K562 (cell line): ENCODE data around the gene C10orf53. TPM values are rescaled to one million over a fixed set of nuclear protein-coding genes. Genes with fewer than 3 reads are reported as not detected.

Source experiments
- ATAC-seq: fragments of 200-7000 bp; cut with Tn5 transposase; 3 replicates; pipeline ENCODE4 v1.9.1; 2020; ENCODE audit warnings: moderate library complexity
- BruUV-seq: library from RNA; stranded (reverse); fragments of 400-500 nt; replicated peaks from 2 replicates; lab custom pipeline; 2021; lab: Mats Ljungman, UMichigan
- CTCF ChIA-PET: fragments of 300-600 bp; formaldehyde crosslinking; extraction: SDS; loops from one replicate; lab custom pipeline; 2021; ENCODE audit warnings: low intra/inter-chr PET ratio; lab: Yijun Ruan, JAX
- POLR2A ChIA-PET: fragments of 300-600, 350-650 bp; sonication (Branson Sonifier 250); formaldehyde crosslinking; extraction: SDS; loops from one replicate; lab custom pipeline; 2021; ENCODE audit warnings: antibody characterized with exemption, inconsistent platforms; lab: Yijun Ruan, JAX
- DNase-seq, 4 experiments: peaks; one replicate each; pipeline versions ENCODE4 v3.0.0 to v3.0.0-alpha.2; 2011 to 2018; ENCODE audit warnings: low spot score in 3 of 4, mixed read lengths in 3 of 4; ENCODE audit errors: extremely low read depth in 1 of 4
- FAIRE-seq: peaks from 2 replicates; lab custom pipeline; 2011; peaks lifted over from hg19 to GRCh38; lab: Jason Lieb, UNC
- H2AFZ ChIP-seq: 2 replicates; pipeline ENCODE4 v1.6.0; 2011; ENCODE audit warnings: low read depth, low read length, control low read depth, inconsistent platforms
- H3K27ac ChIP-seq: fragments of 200-600 bp; 3 replicates; pipeline ENCODE4 v1.8.0; 2011; ENCODE audit warnings: low read depth, mild to moderate bottlenecking, control low read depth, inconsistent platforms, low read length, moderate library complexity, mixed read lengths; ENCODE audit errors: extremely low read depth
- H3K27me3 ChIP-seq, 2 experiments: fragments of 300-600 bp in 1 of 2; 2 replicates in 1 of 2; 3 replicates in 1 of 2; pipeline versions ENCODE4 v1.6.0 to v1.8.0; 2011; ENCODE audit warnings: inconsistent platforms in 2 of 2, low read length in 2 of 2, mild to moderate bottlenecking in 1 of 2, mixed read lengths in 1 of 2, moderate library complexity in 1 of 2; ENCODE audit not compliant: control insufficient read depth in 2 of 2, insufficient read depth in 2 of 2
- H3K36me3 ChIP-seq: fragments of 300-600 bp; 3 replicates; pipeline ENCODE4 v1.8.0; 2011; ENCODE audit warnings: mild to moderate bottlenecking, low read length, inconsistent platforms; ENCODE audit not compliant: control insufficient read depth, insufficient read depth
- H3K4me1 ChIP-seq, 2 experiments: fragments of 200-600 bp in 1 of 2; replicated peaks in 1 of 2; 2 replicates in 1 of 2; 3 replicates in 1 of 2; pipeline versions ENCODE4 v1.5.1 to v1.8.0; 2011; ENCODE audit warnings: inconsistent platforms in 2 of 2, low read length in 2 of 2, mild to moderate bottlenecking in 1 of 2, mixed read lengths in 1 of 2, moderate library complexity in 1 of 2; ENCODE audit not compliant: control insufficient read depth in 2 of 2, insufficient read depth in 2 of 2
- H3K4me2 ChIP-seq: 2 replicates; pipeline ENCODE4 v1.6.1; 2011; ENCODE audit warnings: low read length, control low read depth, inconsistent platforms, mixed read lengths; ENCODE audit not compliant: insufficient read depth
- H3K4me3 ChIP-seq: fragments of 200-600 bp; sonication (generic), shearing (Covaris generic); 2 replicates; pipeline ENCODE4 v1.5.1; 2016; ENCODE audit warnings: control low read depth, inconsistent platforms
- H3K79me2 ChIP-seq: fragments of 200-600 bp; 3 replicates; pipeline ENCODE4 v1.8.0; 2011; ENCODE audit warnings: low read length, inconsistent platforms; ENCODE audit not compliant: control insufficient read depth, insufficient read depth
- H3K9ac ChIP-seq, 2 experiments: 2 replicates each; pipeline versions ENCODE4 v1.6.0 to v1.6.1; 2011; ENCODE audit warnings: low read depth in 2 of 2, low read length in 2 of 2, control low read depth in 1 of 2, inconsistent platforms in 1 of 2, mild to moderate bottlenecking in 1 of 2, mixed read lengths in 1 of 2; ENCODE audit not compliant: insufficient read depth in 1 of 2
- H3K9me1 ChIP-seq: one replicate; pipeline ENCODE4 v1.6.0; 2011; ENCODE audit warnings: inconsistent platforms, mild to moderate bottlenecking, low read length, moderate library complexity; ENCODE audit not compliant: control insufficient read depth, insufficient read depth
- H3K9me3 ChIP-seq: replicated peaks from 2 replicates; pipeline ENCODE4 v1.5.1; 2011; ENCODE audit warnings: low read depth, low read length, inconsistent platforms; ENCODE audit not compliant: control insufficient read depth, insufficient read depth
- H4K20me1 ChIP-seq: replicated peaks from 2 replicates; pipeline ENCODE4 v1.6.1; 2011; ENCODE audit warnings: low read length, inconsistent platforms, mixed read lengths; ENCODE audit not compliant: control insufficient read depth, insufficient read depth
- ADNP ChIP-seq: fragments of 200-800 bp; sonication (Bioruptor generic); IDR thresholded peaks from 2 replicates; pipeline ENCODE4 v1.6.1; 2016; ENCODE audit warnings: missing genetic modification characterization, missing compliant biosample characterization
- ATF1 ChIP-seq, 2 experiments: fragments of 450-650 bp in 1 of 2; IDR thresholded peaks; 2 replicates each; pipeline ENCODE4 v1.6.1; 2016; ENCODE audit warnings: missing compliant biosample characterization in 1 of 2, missing genetic modification characterization in 1 of 2
- BRF1 ChIP-seq: IDR thresholded peaks from 3 replicates; pipeline ENCODE4 v1.6.1; 2011; ENCODE audit warnings: borderline replicate concordance, mild to moderate bottlenecking; ENCODE audit not compliant: insufficient read length; ENCODE audit errors: extremely low read depth
- FOXM1 ChIP-seq, 2 experiments: fragments of 450-650 bp in 1 of 2; sonication (generic) in 1 of 2; formaldehyde crosslinking in 1 of 2; IDR thresholded peaks; 2 replicates each; pipeline versions ENCODE4 v1.6.1 to v1.9.0; 2017 to 2022; ENCODE audit warnings: low read depth in 2 of 2, mild to moderate bottlenecking in 2 of 2, missing genetic modification reagents in 1 of 2, moderate library complexity in 1 of 2
- MTA3 ChIP-seq: fragments of 450-650 bp; formaldehyde crosslinking; IDR thresholded peaks from 2 replicates; pipeline ENCODE4 v1.6.1; 2017; ENCODE audit warnings: mild to moderate bottlenecking, borderline replicate concordance
- MTF1 ChIP-seq: fragments of 250-450 bp; sonication (Bioruptor Pico); IDR thresholded peaks from 2 replicates; pipeline ENCODE4 v1.9.0; 2021; ENCODE audit warnings: moderate library complexity, mild to moderate bottlenecking, inconsistent platforms, borderline replicate concordance
- NFXL1 ChIP-seq: fragments of 450-650 bp; formaldehyde crosslinking; IDR thresholded peaks from 2 replicates; pipeline ENCODE4 v1.4.0; 2021; ENCODE audit warnings: mild to moderate bottlenecking
- PTRF ChIP-seq: fragments of 450-650 bp; IDR thresholded peaks from 2 replicates; pipeline ENCODE4 v1.6.1; 2016; ENCODE audit warnings: mild to moderate bottlenecking, missing genetic modification characterization, missing compliant biosample characterization
- SREBF2 ChIP-seq: sonication (generic); formaldehyde crosslinking; IDR thresholded peaks from 2 replicates; pipeline ENCODE4 v1.4.0; 2020; ENCODE audit warnings: mild to moderate bottlenecking, missing genetic modification reagents
- TAF1 ChIP-seq: IDR thresholded peaks from 2 replicates; pipeline ENCODE4 v1.6.1; 2011; ENCODE audit warnings: mild to moderate bottlenecking, low read length, moderate library complexity; ENCODE audit not compliant: insufficient read depth, control insufficient read depth, severe bottlenecking; ENCODE audit errors: extremely low read depth
- ZNF133 ChIP-seq: fragments of 250-450 bp; sonication (Bioruptor Pico); IDR thresholded peaks from 2 replicates; pipeline ENCODE4 v1.4.0; 2020; ENCODE audit warnings: mild to moderate bottlenecking
- ZNF444 ChIP-seq: fragments of 250-450 bp; sonication (Bioruptor Pico); IDR thresholded peaks from 2 replicates; pipeline ENCODE4 v1.4.0; 2020; ENCODE audit warnings: mild to moderate bottlenecking, moderate library complexity
- WGBS: fragments of 100-300 bp; shearing (Covaris generic); methylation state at CpG from one replicate; pipeline ENCODE4 v1.1.6; 2016; ENCODE audit warnings: low coverage, mixed read lengths; ENCODE audit not compliant: insufficient coverage; ENCODE audit errors: missing lambda C conversion rate; 5-methylcytosine and 5-hydroxymethylcytosine counted together
- in situ Hi-C: fragments of 300-500 bp; cut with MboI; formaldehyde crosslinking; loops from 4 replicates; pipeline ENCODE4 v1.15.0; 2018; ENCODE audit warnings: inconsistent platforms, mixed read lengths
- intact Hi-C: fragments of 100-400 bp; cut with micrococcal nuclease; formaldehyde crosslinking; loops from 2 replicates; pipeline ENCODE4 v1.14.2; 2022
- polyA plus RNA-seq, 8 experiments: library from polyadenylated mRNA; depleted of rRNA in 4 of 8; stranded (reverse) in 5 of 8; unstranded in 3 of 8; fragments of >200 nt; fragmentation: Nextera tagmentation in 2 of 8; fragmentation: Illumina TruSeq in 1 of 8; extraction: Ambion mirVana in 2 of 8; extraction: Trizol in 1 of 8; gene quantifications; 2 replicates each; pipeline versions ENCODE4 v1.2.1 to v1.2.3, GENCODE V29; 2011 to 2014; ENCODE audit warnings: inconsistent platforms in 1 of 8, missing spikeins in 1 of 8
- total RNA-seq, 7 experiments: library from RNA; depleted of rRNA in 6 of 7; stranded (reverse); fragments of >200 nt in 6 of 7; fragmentation: Illumina TruSeq in 2 of 7; extraction: Trizol in 2 of 7; gene quantifications; 2 replicates each; pipeline versions ENCODE4 v1.2.1 to v1.2.3, GENCODE V29; 2011 to 2021; ENCODE audit warnings: low replicate concordance in 1 of 7
- TF ChIP-seq, protein P1 (sequence below), 2 experiments: fragments of 450-650 bp; IDR thresholded peaks; 2 replicates each; pipeline ENCODE4 v1.6.1; 2018; ENCODE audit warnings: mild to moderate bottlenecking in 2 of 2, low read depth in 1 of 2; ENCODE audit not compliant: partially characterized antibody in 2 of 2
- TF ChIP-seq, protein P2 (sequence below): fragments of 450-650 bp; IDR thresholded peaks from 2 replicates; pipeline ENCODE4 v1.6.1; 2017; ENCODE audit warnings: antibody characterized with exemption, mild to moderate bottlenecking

The C10orf53 gene
- total and polyA plus RNA-seq, 9 of the 15 experiments (the other 6 are each of a cell fraction or from before 2014, with no cell fraction given): not detected

DNA sequence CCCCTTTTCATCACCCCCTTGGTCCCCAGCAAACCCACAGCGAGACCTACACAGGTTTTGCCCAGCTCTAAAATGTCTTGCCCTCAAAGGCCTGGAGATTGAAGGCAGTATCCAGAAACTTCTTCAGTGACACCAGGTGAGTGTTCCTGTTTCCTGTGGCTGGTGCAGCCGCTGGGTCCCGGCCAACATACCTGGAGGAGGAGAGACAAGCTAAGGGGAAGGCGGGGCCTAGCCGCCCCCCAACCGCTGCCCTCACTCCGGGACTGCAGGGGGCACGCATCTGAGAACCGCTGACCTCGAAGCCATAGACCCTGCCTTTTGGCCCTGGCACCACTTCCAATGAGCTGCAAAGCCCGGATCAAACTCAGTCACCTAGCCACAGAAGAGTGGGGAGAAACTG is 55.7 kb downstream of the C10orf53 start:
- H3K4me2 ChIP-seq: no peak overlapping the region
- in situ Hi-C loops (no loop called here), intact Hi-C loops (no loop called here)
- ChIA-PET POLR2A (interaction anchor here (0.6 kb wide), 1 partner anchor 11 kb away, joined by 3 read pairs; no protein-coding TSS in a partner anchor), CTCF (no interaction called here)
- no peak overlapping the region for H3K4me3 ChIP-seq
- peaks cover 0 to 7% of the 10 kb centered on the region in 2 experiments; a peak in 2 of 5 replicates for H3K4me1 ChIP-seq
- no peaks in the 10 kb centered on the region for H3K9me1 ChIP-seq
- peaks cover 0 to 55% of the 10 kb centered on the region in 2 experiments; a peak in 3 of 5 replicates for H3K27me3 ChIP-seq
- H3K27ac ChIP-seq: no peak overlapping the region
- no peaks in the 10 kb centered on the region for H3K79me2 ChIP-seq
- H2AFZ ChIP-seq: no peak overlapping the region
- ATAC-seq: no peak
- BruUV-seq: no TSS peak
- no peaks in the 10 kb centered on the region for H3K36me3 ChIP-seq
- no peak overlapping the region for H3K9ac ChIP-seq
- WGBS: under 1% methylated on average over 11 of the region's 11 CpGs
- no peaks in the 10 kb centered on the region for H3K9me3 ChIP-seq
- DNase-seq: no peak
- peaks cover 29% of the 10 kb centered on the region for H4K20me1 ChIP-seq
- FAIRE-seq: no peak
- TF ChIP-seq MTF1 (CRISPR knock-in tag) (no peak), ATF1 (CRISPR knock-in tag; IDR thresholded peaks at IDR 0.05) (no peak), ATF1 (tag; IDR thresholded peaks at IDR 0.05) (no peak), TAF1 (no peak), NFXL1 (no peak), ZNF133 (CRISPR knock-in tag) (no peak), ZNF444 (CRISPR knock-in tag) (no peak), SREBF2 (CRISPR knock-in tag) (no peak), ADNP (no peak), PTRF (tag) (no peak), FOXM1 (IDR thresholded peaks at IDR 0.05; ENCODE audit: low read depth) (no peak), FOXM1 (CRISPR knock-in tag; IDR thresholded peaks at IDR 0.05; ENCODE audit: low read depth) (no peak), BRF1 (no peak), MTA3 (no peak)
- TF ChIP-seq, protein P1, sequence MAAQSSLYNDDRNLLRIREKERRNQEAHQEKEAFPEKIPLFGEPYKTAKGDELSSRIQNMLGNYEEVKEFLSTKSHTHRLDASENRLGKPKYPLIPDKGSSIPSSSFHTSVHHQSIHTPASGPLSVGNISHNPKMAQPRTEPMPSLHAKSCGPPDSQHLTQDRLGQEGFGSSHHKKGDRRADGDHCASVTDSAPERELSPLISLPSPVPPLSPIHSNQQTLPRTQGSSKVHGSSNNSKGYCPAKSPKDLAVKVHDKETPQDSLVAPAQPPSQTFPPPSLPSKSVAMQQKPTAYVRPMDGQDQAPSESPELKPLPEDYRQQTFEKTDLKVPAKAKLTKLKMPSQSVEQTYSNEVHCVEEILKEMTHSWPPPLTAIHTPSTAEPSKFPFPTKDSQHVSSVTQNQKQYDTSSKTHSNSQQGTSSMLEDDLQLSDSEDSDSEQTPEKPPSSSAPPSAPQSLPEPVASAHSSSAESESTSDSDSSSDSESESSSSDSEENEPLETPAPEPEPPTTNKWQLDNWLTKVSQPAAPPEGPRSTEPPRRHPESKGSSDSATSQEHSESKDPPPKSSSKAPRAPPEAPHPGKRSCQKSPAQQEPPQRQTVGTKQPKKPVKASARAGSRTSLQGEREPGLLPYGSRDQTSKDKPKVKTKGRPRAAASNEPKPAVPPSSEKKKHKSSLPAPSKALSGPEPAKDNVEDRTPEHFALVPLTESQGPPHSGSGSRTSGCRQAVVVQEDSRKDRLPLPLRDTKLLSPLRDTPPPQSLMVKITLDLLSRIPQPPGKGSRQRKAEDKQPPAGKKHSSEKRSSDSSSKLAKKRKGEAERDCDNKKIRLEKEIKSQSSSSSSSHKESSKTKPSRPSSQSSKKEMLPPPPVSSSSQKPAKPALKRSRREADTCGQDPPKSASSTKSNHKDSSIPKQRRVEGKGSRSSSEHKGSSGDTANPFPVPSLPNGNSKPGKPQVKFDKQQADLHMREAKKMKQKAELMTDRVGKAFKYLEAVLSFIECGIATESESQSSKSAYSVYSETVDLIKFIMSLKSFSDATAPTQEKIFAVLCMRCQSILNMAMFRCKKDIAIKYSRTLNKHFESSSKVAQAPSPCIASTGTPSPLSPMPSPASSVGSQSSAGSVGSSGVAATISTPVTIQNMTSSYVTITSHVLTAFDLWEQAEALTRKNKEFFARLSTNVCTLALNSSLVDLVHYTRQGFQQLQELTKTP (IDR thresholded peaks at IDR 0.05; ENCODE audit: low read depth in 1 of 2, partially characterized antibody in 2 of 2): no peak
- TF ChIP-seq, protein P2, sequence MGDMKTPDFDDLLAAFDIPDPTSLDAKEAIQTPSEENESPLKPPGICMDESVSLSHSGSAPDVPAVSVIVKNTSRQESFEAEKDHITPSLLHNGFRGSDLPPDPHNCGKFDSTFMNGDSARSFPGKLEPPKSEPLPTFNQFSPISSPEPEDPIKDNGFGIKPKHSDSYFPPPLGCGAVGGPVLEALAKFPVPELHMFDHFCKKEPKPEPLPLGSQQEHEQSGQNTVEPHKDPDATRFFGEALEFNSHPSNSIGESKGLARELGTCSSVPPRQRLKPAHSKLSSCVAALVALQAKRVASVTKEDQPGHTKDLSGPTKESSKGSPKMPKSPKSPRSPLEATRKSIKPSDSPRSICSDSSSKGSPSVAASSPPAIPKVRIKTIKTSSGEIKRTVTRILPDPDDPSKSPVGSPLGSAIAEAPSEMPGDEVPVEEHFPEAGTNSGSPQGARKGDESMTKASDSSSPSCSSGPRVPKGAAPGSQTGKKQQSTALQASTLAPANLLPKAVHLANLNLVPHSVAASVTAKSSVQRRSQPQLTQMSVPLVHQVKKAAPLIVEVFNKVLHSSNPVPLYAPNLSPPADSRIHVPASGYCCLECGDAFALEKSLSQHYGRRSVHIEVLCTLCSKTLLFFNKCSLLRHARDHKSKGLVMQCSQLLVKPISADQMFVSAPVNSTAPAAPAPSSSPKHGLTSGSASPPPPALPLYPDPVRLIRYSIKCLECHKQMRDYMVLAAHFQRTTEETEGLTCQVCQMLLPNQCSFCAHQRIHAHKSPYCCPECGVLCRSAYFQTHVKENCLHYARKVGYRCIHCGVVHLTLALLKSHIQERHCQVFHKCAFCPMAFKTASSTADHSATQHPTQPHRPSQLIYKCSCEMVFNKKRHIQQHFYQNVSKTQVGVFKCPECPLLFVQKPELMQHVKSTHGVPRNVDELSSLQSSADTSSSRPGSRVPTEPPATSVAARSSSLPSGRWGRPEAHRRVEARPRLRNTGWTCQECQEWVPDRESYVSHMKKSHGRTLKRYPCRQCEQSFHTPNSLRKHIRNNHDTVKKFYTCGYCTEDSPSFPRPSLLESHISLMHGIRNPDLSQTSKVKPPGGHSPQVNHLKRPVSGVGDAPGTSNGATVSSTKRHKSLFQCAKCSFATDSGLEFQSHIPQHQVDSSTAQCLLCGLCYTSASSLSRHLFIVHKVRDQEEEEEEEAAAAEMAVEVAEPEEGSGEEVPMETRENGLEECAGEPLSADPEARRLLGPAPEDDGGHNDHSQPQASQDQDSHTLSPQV: no peak
